ENCODE results near the gene EFS.
"Not testable (repeated sequence)": the region's sequence is repeated elsewhere in the genome, so short reads cannot be mapped to it uniquely, and the experiment has no call there.

Gene EFS

DNA sequence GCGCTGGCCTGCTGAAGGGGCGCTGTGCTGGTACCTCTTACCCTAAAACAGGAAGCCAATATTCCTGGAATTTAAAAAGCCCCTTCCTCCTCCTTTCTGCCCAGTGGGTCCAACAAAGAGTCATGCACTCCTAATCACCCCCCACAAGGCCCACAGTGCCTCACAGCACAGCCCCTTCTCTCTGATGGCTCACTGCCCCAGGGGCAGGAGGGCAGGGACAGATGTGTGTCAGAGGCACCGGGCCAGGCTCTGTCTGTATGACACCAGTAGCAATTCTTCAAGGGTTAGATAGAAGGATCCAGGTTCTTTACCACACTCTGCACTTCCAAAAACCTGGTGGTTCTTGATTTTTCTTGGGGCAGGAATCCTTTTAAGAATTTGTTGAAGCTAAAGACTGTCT is 34.2 kb upstream of the EFS start:
- DNase-seq: no peak

GRCh38 chr14:23398348-23398747 is 33.4 kb upstream of the EFS start:
- no peak for DNase-seq

GRCh38 chr14:23396781-23397407 is 31.9 kb upstream of the EFS start:
- no peak for DNase-seq

DNA sequence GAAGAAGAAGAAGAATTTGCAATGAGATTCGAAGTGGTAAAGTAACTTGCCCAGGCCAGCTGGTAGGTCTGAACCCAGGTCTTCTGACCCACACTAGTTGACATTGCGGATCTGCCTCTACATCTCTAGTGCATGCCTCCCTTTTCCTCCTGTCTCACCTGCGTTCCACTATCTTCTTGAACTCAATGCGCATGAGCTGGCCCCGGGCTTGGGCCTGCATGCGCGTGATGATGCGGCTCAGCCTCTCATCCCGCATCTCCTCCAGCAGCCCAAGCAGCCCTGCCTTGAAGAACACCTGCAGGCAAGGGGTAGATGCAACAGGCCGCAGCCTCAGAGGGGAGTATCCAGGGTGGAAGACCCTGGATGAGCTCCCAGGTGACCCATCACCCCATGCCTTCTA is 31.2 kb upstream of the EFS start:
- DNase-seq: no peak

DNA sequence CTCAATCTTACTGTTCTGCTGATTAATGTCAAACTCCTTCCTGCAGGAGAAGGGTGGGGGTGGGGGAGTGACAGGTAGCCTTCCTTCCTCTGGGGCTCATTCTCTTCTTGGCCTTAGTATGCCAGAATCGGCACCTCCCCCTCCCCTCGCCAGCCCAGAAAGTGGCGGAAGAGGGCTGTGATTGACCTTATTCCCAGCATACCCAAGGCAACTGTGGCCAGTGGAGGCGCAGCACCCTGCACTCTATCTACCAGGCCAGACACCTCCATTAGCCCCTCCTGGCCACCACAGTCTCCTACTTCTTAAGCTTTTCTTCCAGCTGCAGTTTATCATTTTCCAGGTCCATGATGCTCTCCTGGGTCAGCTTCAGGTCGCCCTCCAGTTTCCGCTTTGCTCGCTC is 27.6 kb upstream of the EFS start:
- no peak for DNase-seq

DNA sequence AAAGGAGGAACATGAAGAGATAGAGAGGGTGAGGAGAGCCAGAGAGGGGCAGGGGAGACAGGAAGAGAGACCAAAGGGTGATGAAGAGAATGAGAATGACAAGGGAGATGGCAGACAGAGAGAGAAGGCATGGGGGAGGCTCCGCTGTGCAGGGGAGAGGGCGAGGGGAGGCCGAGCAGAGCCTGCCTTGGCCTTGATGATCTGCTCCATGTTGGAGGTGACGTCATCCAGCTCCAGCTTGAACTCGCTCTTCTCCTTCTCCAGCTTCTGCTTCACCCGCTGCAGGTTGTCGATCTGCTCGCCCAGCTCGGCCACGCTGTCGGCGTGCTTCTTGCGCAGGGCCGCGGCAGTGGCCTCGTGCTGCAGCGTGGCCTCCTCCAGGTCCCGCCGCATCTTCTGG is 24.9 kb upstream of the EFS start:
- DNase-seq: not testable (repeated sequence)

- DNase-seq: no peak
Measured at GRCh38 chr14:23389396-23389795, 24.4 kb upstream of the EFS start.

- DNase-seq: no peak
Measured at GRCh38 chr14:23388996-23389395, 24.0 kb upstream of the EFS start.

DNA sequence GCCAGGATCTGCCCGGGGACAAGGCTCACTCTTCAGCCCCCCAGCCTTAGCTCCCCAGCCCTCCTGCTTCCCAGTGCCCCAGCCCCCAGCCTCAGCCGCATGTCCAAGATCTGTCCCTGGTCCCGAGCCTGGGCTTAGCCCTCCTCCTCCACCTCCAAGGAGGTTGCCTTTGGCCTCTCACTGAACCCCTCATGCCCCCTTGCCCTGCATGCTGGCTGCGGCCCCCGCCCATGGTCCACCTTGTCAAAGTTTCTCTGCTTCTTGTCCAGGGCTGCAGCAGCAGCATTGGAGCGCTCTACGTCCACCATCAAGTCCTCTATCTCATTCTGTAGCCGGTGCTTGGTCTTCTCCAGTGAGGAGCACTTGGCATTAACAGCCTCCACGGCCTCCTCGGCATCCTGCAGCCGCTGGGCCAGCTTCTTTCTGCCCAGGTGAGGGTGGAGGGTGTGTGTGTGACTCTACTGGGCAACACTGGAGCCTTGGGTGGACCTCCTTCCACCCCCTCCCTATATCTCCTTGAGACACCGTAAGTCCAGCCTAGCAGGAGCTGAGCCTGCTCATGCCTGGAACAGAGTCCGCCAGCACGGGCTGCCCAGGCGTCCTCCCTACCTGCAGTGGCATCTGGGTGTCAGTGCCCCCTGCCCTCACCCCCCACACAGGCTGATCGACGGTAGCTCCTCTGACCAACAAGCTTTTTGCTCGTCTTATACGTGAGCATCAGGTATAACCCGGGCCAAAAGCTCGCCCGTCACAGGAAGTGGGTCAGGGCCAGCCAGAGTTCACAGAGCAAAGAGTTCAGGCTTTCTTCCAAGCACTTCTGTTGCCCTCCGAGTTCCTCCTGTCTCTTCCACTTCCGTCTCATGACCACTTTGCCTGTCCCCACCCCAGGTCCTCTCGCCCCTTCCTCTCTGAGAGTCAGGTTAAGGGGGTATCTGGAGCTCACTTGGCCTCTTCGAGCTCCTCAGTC is 23.2 kb upstream of the EFS start:
- DNase-seq: no peak

DNA sequence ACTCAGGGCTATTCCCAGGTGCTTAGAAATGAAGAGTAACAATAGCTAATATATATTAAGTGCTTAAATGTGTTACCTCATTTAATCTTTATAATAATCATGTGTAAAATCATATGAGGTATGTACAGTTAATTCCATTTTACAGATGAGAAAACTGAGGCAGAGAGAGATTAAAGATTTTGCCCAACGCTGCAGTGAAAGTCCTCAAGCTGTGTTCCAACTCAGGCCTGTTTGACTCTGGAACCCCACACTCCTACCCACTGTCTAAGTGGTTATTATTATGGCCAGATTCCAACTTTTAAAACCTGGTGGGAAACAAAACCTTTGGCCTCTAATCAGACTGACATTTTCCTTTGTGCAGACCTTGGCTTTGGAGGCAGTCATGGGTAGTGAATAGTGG is 22.0 kb upstream of the EFS start:
- DNase-seq: no peak

DNA sequence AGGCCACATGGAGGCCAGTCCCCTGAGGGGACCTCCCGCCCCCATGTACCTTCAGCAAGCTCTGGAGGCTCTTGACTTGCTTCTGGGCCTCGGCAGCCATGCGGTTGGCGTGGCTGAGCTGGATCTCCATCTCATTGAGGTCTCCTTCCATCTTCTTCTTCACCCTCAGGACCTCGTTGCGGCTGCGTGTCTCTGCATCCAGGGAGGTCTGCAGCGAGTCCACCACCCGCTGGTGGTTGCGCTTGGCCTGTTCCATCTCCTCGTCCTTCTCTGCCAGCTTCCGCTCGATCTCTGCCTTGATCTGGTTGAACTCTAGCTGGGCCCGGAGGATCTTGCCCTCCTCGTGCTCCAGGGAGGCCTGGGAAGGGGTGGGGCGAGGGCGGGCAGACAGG is 21.3 kb upstream of the EFS start:
- DNase-seq: not testable (repeated sequence)

DNA sequence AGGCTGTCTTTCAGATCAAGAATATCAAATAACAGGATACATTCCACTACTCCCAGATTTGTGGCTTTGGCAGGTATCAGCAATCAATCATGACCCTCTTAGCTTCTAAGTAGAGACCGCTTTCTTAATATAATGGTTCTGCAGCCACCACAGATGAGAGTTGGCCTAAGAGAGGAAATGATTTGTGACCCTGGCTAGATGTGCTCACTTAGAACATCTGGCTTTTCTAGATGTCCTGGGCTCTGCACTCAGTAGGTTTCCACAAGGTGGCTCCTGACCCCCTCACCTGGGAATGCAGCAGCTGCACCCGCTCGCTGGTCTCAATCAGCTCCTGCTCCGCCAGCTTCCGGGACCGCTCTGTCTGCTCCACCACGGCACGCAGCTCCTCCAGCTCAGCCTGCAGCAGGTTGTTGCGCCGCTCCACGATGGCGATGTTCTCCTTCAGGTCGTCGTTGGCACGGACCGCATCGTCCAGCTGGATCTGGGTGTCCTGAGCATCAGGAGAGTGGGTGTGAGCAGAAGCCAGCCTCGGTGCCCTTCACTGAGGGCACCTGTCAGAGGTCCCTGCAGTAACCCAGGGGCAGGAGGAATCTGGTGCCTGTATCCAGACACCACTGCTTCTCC is 20.8 kb upstream of the EFS start:
- no peak for DNase-seq

DNA sequence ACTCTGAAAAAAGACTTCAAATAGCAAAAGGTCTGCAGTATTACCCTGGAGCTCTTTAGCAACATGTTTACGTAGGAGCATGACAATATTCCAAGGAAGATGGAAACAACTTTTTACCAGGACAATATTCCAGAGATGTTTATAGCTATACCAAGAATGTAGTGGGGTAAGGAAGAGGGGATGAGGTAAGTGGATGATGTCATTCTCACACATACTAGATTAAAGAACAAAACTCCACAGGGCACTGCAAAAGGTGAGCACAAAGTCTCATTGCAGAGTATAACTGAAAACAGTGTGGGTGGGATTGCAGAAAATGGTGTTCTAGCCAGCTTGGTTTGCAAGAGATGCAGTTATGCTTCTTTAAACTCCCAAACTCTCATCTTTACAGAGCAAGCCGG is 20.3 kb upstream of the EFS start:
- DNase-seq: no peak

- no peak for DNase-seq
Measured at GRCh38 chr14:23384364-23385080, 19.6 kb upstream of the EFS start.

DNA sequence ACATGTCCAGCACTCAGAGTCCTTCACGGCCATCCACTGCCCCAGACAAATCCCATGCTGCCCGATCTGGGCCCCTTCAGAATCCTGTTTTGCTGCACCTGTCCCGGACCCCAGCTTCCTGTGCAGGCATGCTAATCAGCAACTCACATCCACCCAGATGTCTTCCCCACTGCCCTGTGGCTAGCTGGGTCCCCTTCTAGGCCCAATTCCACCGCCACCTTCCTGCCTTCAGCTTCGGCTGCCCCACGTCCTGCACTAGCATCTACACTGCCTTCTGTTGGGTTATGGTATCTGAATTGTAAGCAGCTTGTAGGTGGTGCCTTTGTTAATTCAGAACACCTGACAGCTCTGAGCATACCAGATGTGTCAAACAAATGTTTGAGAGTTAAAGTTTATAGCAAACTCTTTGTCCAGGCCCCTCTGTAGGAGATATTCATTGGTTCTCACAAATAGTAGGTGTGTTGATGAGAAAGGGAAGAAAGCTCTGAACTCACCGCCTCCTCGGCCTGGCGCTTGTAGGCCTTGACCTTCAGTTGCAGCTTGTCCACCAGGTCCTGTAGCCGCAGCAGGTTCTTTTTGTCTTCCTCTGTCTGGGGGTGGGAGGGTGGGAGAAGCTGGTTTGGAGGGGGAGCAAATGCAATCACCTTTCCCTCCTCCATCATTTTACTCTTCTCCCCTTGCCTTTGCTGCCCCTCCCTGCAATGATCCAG is 17.9 kb upstream of the EFS start:
- DNase-seq: no peak

- no peak for DNase-seq
Measured at GRCh38 chr14:23382276-23382675, 17.3 kb upstream of the EFS start.

DNA sequence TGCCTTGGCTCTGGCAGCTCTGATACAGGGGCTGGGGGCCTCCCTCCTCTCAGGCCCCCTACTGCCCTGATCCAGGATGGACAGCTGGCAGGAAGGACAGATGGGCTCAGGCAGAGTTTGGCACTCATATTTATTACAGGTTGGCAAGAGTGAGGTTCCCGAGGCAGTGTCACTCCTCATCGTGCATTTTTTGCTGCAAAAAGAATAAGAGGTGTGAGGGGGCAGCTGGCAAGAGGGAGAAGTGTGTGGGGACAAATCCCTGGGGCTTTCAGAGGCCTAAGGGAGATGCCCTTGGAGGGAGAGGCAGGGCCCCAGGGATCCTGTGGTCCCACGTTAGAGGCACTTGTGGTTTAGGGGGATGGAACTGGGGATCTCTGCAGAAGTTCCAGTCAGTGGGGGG is 16.9 kb upstream of the EFS start:
- DNase-seq: no peak

DNA sequence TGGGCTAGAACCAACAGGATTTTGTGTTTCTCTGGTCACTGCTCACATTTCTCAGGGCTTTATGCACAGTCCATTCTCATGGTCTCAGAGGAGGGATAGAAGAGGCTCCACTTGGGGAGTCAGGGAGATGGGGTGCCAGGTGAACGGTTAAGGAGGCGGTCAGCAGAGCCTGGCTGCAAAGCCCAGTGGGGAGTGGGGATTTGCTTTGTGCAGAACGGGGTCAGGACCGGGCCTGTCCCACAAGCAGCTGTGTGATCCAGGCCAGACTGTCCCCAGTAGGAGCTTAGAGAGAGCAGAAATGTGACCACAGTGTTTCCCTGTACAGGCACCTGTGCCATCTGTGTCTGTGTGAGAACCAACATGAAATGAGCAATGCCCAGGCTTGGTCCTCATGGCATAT is 16.0 kb upstream of the EFS start:
- DNase-seq: no peak

DNA sequence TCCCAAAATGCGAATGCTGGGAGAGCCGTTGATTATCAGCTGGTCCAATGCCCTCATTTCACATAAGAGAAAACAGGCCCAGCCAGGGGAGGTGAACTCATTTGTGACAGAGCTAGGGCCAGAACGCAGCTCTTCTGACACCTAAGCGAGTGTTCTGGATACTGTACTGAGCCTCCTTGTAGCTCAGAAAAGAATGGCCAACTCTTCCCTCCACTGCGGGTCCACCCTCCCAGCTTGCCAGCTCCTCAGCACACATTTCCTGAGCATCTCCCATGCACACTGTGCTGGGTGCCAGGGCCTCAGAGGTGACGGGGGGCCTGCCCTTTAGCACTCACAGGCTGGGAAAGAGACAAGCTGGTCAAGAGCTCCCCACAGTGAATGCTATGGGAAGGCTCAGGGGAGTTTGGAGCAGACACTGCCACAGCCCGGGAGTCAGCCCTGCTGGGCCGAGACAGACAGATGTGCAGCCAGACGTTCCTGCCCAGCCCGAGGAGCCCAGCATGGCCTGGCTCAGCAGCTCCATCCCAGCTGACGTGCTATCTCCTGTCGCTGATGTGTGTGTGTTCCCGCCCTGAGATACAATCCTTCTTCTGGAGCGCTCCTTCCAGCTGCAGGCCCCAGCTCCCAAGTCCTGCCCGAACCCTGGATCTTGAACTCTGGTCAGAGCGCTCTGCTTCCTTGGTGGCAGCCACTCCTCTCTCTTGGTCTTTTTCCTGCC is 15.4 kb upstream of the EFS start:
- DNase-seq: no peak

GRCh38 chr14:23379366-23380196 is 14.6 kb upstream of the EFS start:
- DNase-seq: peak; percentile 98

DNA sequence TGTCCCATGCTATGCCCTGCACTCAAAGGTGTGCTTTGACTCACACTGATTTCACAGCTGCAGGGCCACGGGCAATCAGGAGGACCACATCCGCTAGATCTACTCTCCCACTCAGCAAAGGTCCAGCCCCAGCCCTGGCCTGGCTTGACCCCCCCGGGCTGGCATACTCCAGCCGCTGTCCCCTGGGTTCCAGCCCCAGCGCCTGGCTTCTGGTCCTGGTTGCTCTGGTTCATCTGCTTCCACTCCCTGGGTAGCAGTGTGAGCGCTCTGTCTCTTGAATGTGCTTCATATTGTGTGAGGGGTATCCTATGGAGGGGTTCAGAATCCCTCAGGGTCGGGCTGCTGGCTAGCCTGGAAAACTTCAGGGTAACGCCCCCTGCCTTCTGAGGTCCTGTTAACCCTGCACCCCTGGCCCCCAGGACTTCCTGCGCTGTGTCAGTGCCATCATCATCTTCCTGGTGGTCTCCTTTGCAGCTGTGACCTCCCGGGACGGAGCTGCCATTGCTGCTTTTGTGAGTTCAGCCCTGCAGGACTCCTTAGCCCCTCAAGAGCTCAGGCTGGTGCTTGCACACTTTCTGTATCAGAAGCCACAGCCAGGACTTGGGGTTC is 13.7 kb upstream of the EFS start:
- no peak for DNase-seq
